Measurements from ENCODE around the gene FAM177B.

FAM177B gene

GRCh38 chr1:222713091-222713961, 23.7 kb upstream of the FAM177B start:
- H3K4me2 ChIP-seq = peak overlapping the region; percentile 71
- no peaks in the 10 kb centered on the region for H4K20me1 ChIP-seq (ENCODE audit: insufficient read depth)
- H3K9ac ChIP-seq = peak overlapping the region; percentile 75
- peaks cover 41% of the 10 kb centered on the region for H3K79me2 ChIP-seq (ENCODE audit: insufficient read depth, low read depth)
- H3K27me3 ChIP-seq (ENCODE audit: insufficient read depth, low read depth) = no peaks in the 10 kb centered on the region
- peak overlapping the region; percentile 93 for H3K4me3 ChIP-seq (IDR thresholded peaks at IDR 0.05; ENCODE audit: insufficient read depth, low read depth, low read length)
- H3K4me1 ChIP-seq (ENCODE audit: low read depth, poor library complexity, severe bottlenecking) = peaks cover 16% of the 10 kb centered on the region
- no peak for TF ChIP-seq CTCF (conservative IDR thresholded peaks at IDR 0.05; ENCODE audit: low read depth, low read length)
- H3K36me3 ChIP-seq (ENCODE audit: insufficient read depth) = no peaks in the 10 kb centered on the region
- H3K27ac ChIP-seq = peak overlapping the region; percentile 80
- peak overlapping the region; percentile 92 for H2AFZ ChIP-seq (ENCODE audit: low read depth)

- Histone ChIP-seq H3K27me3 (ENCODE audit: insufficient read depth, low read depth) (no peaks in the 10 kb centered on the region), H3K36me3 (ENCODE audit: insufficient read depth) (peaks cover 6% of the 10 kb centered on the region; the same call in 1 of the 2 replicates), H3K4me1 (ENCODE audit: low read depth, poor library complexity, severe bottlenecking) (peaks cover 8% of the 10 kb centered on the region), H2AFZ (ENCODE audit: low read depth) (no peak overlapping the region), H3K9ac (no peak overlapping the region), H3K79me2 (ENCODE audit: insufficient read depth, low read depth) (peaks cover 15% of the 10 kb centered on the region; the same call in 1 of the 2 replicates), H3K27ac (no peak overlapping the region), H3K4me3 (IDR thresholded peaks at IDR 0.05; ENCODE audit: insufficient read depth, low read depth, low read length) (no peak overlapping the region), H3K4me2 (no peak overlapping the region), H4K20me1 (ENCODE audit: insufficient read depth) (no peaks in the 10 kb centered on the region)
- no peak for TF ChIP-seq CTCF (conservative IDR thresholded peaks at IDR 0.05; ENCODE audit: low read depth, low read length)
Measured at GRCh38 chr1:222716393-222716792, 20.6 kb upstream of the FAM177B start.

GRCh38 chr1:222728746-222729145, 8.3 kb upstream of the FAM177B start:
- no peak overlapping the region for H3K27ac ChIP-seq
- no peaks in the 10 kb centered on the region for H3K79me2 ChIP-seq (ENCODE audit: insufficient read depth, low read depth)
- H3K4me2 ChIP-seq = no peak overlapping the region
- H3K4me1 ChIP-seq (ENCODE audit: low read depth, poor library complexity, severe bottlenecking) = peaks cover 30% of the 10 kb centered on the region
- H2AFZ ChIP-seq (ENCODE audit: low read depth) = no peak overlapping the region
- H3K27me3 ChIP-seq (ENCODE audit: insufficient read depth, low read depth) = no peaks in the 10 kb centered on the region
- H3K4me3 ChIP-seq (IDR thresholded peaks at IDR 0.05; ENCODE audit: insufficient read depth, low read depth, low read length) = no peak overlapping the region
- peaks cover 13% of the 10 kb centered on the region; the same call in 1 of the 2 replicates for H3K36me3 ChIP-seq (ENCODE audit: insufficient read depth)
- no peak overlapping the region for H3K9ac ChIP-seq
- H4K20me1 ChIP-seq (ENCODE audit: insufficient read depth) = 0 out of 2 replicates have a peak, but pooled peaks cover 4% of the 10 kb centered on the region
- TF ChIP-seq CTCF (conservative IDR thresholded peaks at IDR 0.05; ENCODE audit: low read depth, low read length) = no peak

GRCh38 chr1:222730866-222731265, 6.1 kb upstream of the FAM177B start:
- Histone ChIP-seq H2AFZ (ENCODE audit: low read depth) (no peak overlapping the region), H3K27ac (no peak overlapping the region), H3K79me2 (ENCODE audit: insufficient read depth, low read depth) (no peaks in the 10 kb centered on the region), H3K4me2 (no peak overlapping the region), H4K20me1 (ENCODE audit: insufficient read depth) (0 out of 2 replicates have a peak, but pooled peaks cover 4% of the 10 kb centered on the region), H3K27me3 (ENCODE audit: insufficient read depth, low read depth) (no peaks in the 10 kb centered on the region), H3K4me3 (IDR thresholded peaks at IDR 0.05; ENCODE audit: insufficient read depth, low read depth, low read length) (no peak overlapping the region), H3K36me3 (ENCODE audit: insufficient read depth) (peaks cover 13% of the 10 kb centered on the region; the same call in 1 of the 2 replicates), H3K9ac (no peak overlapping the region), H3K4me1 (ENCODE audit: low read depth, poor library complexity, severe bottlenecking) (peaks cover 30% of the 10 kb centered on the region)
- no peak for TF ChIP-seq CTCF (conservative IDR thresholded peaks at IDR 0.05; ENCODE audit: low read depth, low read length)
